GM19025 (cell line): ENCODE data around the gene CIART.

Source experiments
- ATAC-seq: cut with Tn5 transposase; IDR thresholded peaks from one replicate; pipeline ENCODE4 v1.9.1; 2021; ENCODE audit warnings: mild to moderate bottlenecking, low read depth, moderate library complexity; ENCODE audit not compliant: unreplicated experiment

Gene CIART

GRCh38 chr1:150259758-150260669, 22.3 kb upstream of the CIART start:
- ATAC-seq = no peak

- ATAC-seq = no peak
Observed at GRCh38 chr1:150261367-150261766, 21.0 kb upstream of the CIART start.

- ATAC-seq = no peak
Observed at GRCh38 chr1:150262388-150263320, 19.7 kb upstream of the CIART start.

GRCh38 chr1:150263549-150263948, 18.8 kb upstream of the CIART start:
- no peak for ATAC-seq

- ATAC-seq = no peak
Observed at GRCh38 chr1:150267896-150268295, 14.5 kb upstream of the CIART start.

- ATAC-seq = no peak
Observed at GRCh38 chr1:150268340-150268704, 14.0 kb upstream of the CIART start.

- ATAC-seq = peak; percentile 75
Observed at GRCh38 chr1:150268705-150269403, 13.5 kb upstream of the CIART start, which contains the start of gene APH1A. APH1A (minus strand) TSS chr1:150269016; CDS start chr1:150268810, 206 bp downstream.

- no peak for ATAC-seq
Observed at GRCh38 chr1:150269451-150269850, 12.9 kb upstream of the CIART start.

GRCh38 chr1:150271291-150271959, 10.9 kb upstream of the CIART start:
- ATAC-seq = no peak

GRCh38 chr1:150273311-150273710, 9.0 kb upstream of the CIART start:
- ATAC-seq = no peak

- no peak for ATAC-seq
Observed at GRCh38 chr1:150280138-150280707, 2.1 kb upstream of the CIART start.

GRCh38 chr1:150281221-150281757, 1.1 kb upstream of the CIART start:
- no peak for ATAC-seq

- ATAC-seq = no peak
Observed at GRCh38 chr1:150282558-150282958, 204 bp downstream of the CIART start.

- no peak for ATAC-seq
Observed at GRCh38 chr1:150283260-150283659, 906 bp downstream of the CIART start.

GRCh38 chr1:150288382-150288781, 6.0 kb downstream of the CIART start:
- ATAC-seq = no peak

- ATAC-seq = no peak
Observed at GRCh38 chr1:150288822-150289221, 6.5 kb downstream of the CIART start.

GRCh38 chr1:150293433-150294253, 11.3 kb downstream of the CIART start, which contains the start of gene MRPS21:
MRPS21 (plus strand) TSS chr1:150293861; CDS start chr1:150294367, 506 bp downstream.
- ATAC-seq = peak; percentile 98

- ATAC-seq = no peak
Observed at GRCh38 chr1:150295476-150295875, 13.1 kb downstream of the CIART start.
